Thoracic aorta (tissue), 2 donors: ENCODE measurements around the gene AGPAT3. TPM values are rescaled to one million over a fixed set of nuclear protein-coding genes. Genes with fewer than 3 reads are reported as not detected.

Experiments used
- ATAC-seq: fragments of 150-250 bp; one replicate; pipeline ENCODE4 v1.8.0; 2017; ENCODE audit warnings: low read depth; ENCODE audit not compliant: insufficient number of reproducible peaks, low FRiP score
- DNase-seq: peaks from one replicate; pipeline ENCODE4 v3.0.0-alpha.2; 2020; ENCODE audit warnings: low spot score
- H3K27ac ChIP-seq, 2 donors: fragments of 200-600 bp; sonication (generic); 1 replicate in 1 of 2; 2 replicates in 1 of 2; pipeline ENCODE4 v1.5.1; 2016; ENCODE audit warnings: mild to moderate bottlenecking in 2 of 2, moderate library complexity in 2 of 2
- H3K27me3 ChIP-seq: fragments of 200-600 bp; sonication (generic); replicated peaks from 2 replicates; pipeline ENCODE4 v1.6.0; 2016; ENCODE audit warnings: mild to moderate bottlenecking; ENCODE audit not compliant: insufficient read depth
- H3K36me3 ChIP-seq: fragments of 200-600 bp; sonication (generic); one replicate; pipeline ENCODE4 v1.5.1; 2016
- H3K4me1 ChIP-seq, 2 donors: fragments of 200-600 bp; sonication (generic); 1 replicate in 1 of 2; 2 replicates in 1 of 2; pipeline versions ENCODE4 v1.5.1 to v1.6.0; 2016; ENCODE audit warnings: low read depth in 2 of 2, mild to moderate bottlenecking in 1 of 2; ENCODE audit not compliant: control insufficient read depth in 1 of 2
- H3K4me3 ChIP-seq: fragments of 200-600 bp; sonication (generic); 2 replicates; pipeline ENCODE4 v1.5.1; 2016; ENCODE audit warnings: mild to moderate bottlenecking
- H3K9me3 ChIP-seq: fragments of 200-600 bp; sonication (generic); 2 replicates; pipeline ENCODE4 v1.5.1; 2016
- CTCF ChIP-seq: fragments of 200-600 bp; sonication (generic); IDR thresholded peaks from one replicate; pipeline ENCODE4 v1.5.1; 2019; ENCODE audit warnings: antibody characterized with exemption
- total RNA-seq, 2 donors: library from RNA; depleted of rRNA; stranded (reverse); fragments of >200 nt; gene quantifications; one replicate each; pipeline versions ENCODE4 v1.1.0 to v1.2.3, GENCODE V29; 2016

Gene AGPAT3
- total RNA-seq, 2 donors from 2014 or later: 32.8 to 37.9 TPM

- no peaks in the 10 kb centered on the region for H3K4me1 ChIP-seq
Observed at GRCh38 chr21:43944757-43945156, 79.7 kb downstream of the AGPAT3 start.

GRCh38 chr21:43948740-43949498, 83.9 kb downstream of the AGPAT3 start:
- peaks cover 8% of the 10 kb centered on the region for H3K9me3 ChIP-seq
- H3K4me3 ChIP-seq: no peak overlapping the region
- no peak overlapping the region for H3K27ac ChIP-seq
- DNase-seq (no peak), ATAC-seq (no peak)
- no peaks in the 10 kb centered on the region for H3K27me3 ChIP-seq
- H3K4me1 ChIP-seq: no peaks in the 10 kb centered on the region
- peaks cover 9% of the 10 kb centered on the region for H3K36me3 ChIP-seq
- TF ChIP-seq CTCF: no peak

More at GRCh38 chr21:43944757-43945156, 79.7 kb downstream of the AGPAT3 start:
- Histone ChIP-seq H3K9me3 (peaks cover 8% of the 10 kb centered on the region), H3K36me3 (peaks cover 12% of the 10 kb centered on the region), H3K27me3 (no peaks in the 10 kb centered on the region), H3K4me3 (no peak overlapping the region), H3K27ac (no peak overlapping the region)
- no peak for DNase-seq
- no peak for ATAC-seq
- no peak for TF ChIP-seq CTCF

GRCh38 chr21:43949499-43950208, 84.6 kb downstream of the AGPAT3 start:
- Histone ChIP-seq H3K4me3 (no peak overlapping the region), H3K27ac (no peak overlapping the region), H3K4me1 (no peaks in the 10 kb centered on the region), H3K9me3 (peaks cover 8% of the 10 kb centered on the region), H3K27me3 (no peaks in the 10 kb centered on the region), H3K36me3 (peaks cover 9% of the 10 kb centered on the region)
- no peak for TF ChIP-seq CTCF
- DNase-seq: no peak
- ATAC-seq: no peak

DNA sequence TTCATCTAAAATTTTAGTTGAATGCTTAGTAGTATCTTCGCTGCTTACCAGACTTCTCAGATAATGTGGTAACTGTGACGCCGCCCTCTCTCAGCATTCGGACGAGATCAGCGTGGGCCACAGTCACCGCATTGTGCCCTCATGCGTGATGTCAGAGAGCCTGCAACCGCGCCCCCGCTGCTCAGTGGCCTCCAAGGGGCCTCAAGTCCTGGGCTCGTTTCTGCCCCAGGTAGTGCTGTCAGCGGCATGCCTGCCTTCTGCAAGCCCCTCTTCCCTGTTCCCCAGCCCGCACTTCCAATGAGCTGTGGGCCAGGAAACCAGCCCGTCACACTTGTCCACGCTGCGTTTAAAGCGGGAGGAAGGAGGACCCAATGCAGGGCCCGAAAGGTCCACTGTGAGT, 85.5 kb downstream of the AGPAT3 start:
- Histone ChIP-seq H3K4me3 (no peak overlapping the region), H3K9me3 (peaks cover 8% of the 10 kb centered on the region), H3K4me1 (no peaks in the 10 kb centered on the region), H3K36me3 (peaks cover 9% of the 10 kb centered on the region), H3K27me3 (no peaks in the 10 kb centered on the region), H3K27ac (no peak overlapping the region)
- ATAC-seq (no peak), DNase-seq (no peak)
- no peak for TF ChIP-seq CTCF

- Histone ChIP-seq H3K36me3 (peaks cover 9% of the 10 kb centered on the region), H3K4me3 (no peak overlapping the region), H3K27ac (no peak overlapping the region), H3K9me3 (peaks cover 8% of the 10 kb centered on the region), H3K27me3 (no peaks in the 10 kb centered on the region), H3K4me1 (no peaks in the 10 kb centered on the region)
- no peak for TF ChIP-seq CTCF
- ATAC-seq (no peak), DNase-seq (no peak)
Observed at GRCh38 chr21:43950936-43951335, 85.9 kb downstream of the AGPAT3 start.
